ENCODE data around the gene DAAM1.

The DAAM1 gene

DNA sequence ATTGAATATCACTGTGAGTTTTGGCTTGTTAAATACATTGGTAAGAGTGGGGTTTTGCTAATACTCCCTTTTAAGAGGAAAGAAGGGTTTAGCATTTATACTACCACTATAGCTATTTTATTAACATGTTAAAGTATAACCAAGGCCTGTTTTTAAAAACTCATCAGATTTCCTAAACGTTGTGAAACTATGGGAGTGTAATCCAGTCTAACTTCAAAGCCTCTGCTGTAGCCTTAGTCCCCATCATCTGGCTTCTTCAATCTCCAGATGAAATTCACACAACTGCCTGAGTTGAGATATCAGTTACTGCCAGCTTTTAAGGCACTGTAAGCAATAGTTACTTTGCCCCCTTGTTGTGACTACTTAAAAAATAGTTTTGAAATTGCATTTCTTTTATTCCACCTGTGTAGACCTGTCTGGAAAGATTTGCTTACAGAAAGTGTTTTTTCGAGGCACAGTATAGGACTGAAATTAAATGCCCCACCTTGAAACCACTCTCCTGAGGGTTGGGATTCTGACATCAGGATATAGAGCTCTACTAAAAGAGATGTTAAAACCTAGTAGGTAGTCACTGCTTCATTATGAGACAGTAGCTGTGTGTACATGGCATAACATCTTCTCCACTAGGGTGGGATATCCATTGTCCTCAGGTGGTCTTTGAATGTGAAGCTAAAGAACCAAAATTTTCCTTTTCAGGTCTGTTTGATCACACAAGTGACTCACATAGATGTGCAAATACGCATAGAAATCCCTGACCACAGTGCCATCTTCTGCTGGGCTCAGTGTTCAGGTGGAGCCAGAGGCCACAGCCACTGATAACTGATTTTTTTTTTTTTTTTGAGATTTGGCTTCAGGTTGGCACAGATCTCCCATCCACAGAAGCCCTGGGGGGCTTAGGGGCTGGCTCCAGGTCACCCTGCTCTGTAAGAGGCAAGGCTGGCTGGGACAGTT lies 125.5 kb downstream of the DAAM1 start:
- peaks cover 24% of the 10 kb centered on the region for H3K4me1 ChIP-seq
- no peaks in the 10 kb centered on the region for H3K27me3 ChIP-seq (ENCODE audit: control insufficient read depth, insufficient read depth, low read length)
- TF ChIP-seq, protein P1, sequence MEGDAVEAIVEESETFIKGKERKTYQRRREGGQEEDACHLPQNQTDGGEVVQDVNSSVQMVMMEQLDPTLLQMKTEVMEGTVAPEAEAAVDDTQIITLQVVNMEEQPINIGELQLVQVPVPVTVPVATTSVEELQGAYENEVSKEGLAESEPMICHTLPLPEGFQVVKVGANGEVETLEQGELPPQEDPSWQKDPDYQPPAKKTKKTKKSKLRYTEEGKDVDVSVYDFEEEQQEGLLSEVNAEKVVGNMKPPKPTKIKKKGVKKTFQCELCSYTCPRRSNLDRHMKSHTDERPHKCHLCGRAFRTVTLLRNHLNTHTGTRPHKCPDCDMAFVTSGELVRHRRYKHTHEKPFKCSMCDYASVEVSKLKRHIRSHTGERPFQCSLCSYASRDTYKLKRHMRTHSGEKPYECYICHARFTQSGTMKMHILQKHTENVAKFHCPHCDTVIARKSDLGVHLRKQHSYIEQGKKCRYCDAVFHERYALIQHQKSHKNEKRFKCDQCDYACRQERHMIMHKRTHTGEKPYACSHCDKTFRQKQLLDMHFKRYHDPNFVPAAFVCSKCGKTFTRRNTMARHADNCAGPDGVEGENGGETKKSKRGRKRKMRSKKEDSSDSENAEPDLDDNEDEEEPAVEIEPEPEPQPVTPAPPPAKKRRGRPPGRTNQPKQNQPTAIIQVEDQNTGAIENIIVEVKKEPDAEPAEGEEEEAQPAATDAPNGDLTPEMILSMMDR (IDR thresholded peaks at IDR 0.05): no peak
- H3K9ac ChIP-seq: no peak overlapping the region
- peaks cover 16% of the 10 kb centered on the region for H3K79me2 ChIP-seq
- H3K9me3 ChIP-seq (ENCODE audit: control insufficient read depth, low read length): no peaks in the 10 kb centered on the region
- no peak overlapping the region for H3K4me2 ChIP-seq (ENCODE audit: low read length)
- H2AFZ ChIP-seq: no peak overlapping the region
- no peaks in the 10 kb centered on the region for H3K36me3 ChIP-seq (ENCODE audit: control insufficient read depth, insufficient read depth, low read length)
- no peak overlapping the region for H3K27ac ChIP-seq
- no peak overlapping the region for H3K4me3 ChIP-seq (ENCODE audit: low read depth, low read length)

DNA sequence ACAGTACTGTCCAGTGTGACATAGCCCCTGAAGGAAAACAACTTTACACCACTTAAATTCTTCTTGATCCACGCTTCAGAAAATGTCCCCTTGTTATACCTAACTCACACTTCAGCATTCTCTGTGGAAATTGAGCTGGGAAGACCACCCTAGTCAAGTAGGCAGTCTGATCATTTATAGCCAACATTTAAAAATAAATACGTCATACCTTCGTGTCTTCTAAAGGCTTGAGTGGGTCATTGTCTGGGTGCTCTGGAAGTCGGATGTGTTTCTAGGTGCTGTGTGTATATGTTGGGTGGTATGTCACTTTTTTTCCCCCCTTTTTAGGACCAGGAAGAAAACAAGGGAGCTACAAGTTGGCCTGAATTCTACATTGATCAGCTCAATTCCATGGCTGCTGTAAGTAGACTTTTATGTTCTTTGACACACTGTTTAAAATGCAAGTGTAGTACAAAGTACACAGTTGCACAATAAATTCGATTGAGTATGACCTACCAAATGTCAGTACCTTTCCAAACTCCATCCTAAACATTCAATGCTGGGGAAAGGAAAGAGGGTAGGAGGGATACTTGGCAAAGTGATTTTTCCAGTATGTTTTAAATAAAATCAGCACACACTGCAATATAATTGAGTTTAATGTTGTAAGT lies 126.6 kb downstream of the DAAM1 start:
- Histone ChIP-seq H3K79me2 (peaks cover 16% of the 10 kb centered on the region), H3K4me2 (ENCODE audit: low read length) (no peak overlapping the region), H3K27me3 (ENCODE audit: control insufficient read depth, insufficient read depth, low read length) (no peaks in the 10 kb centered on the region), H3K4me1 (peaks cover 24% of the 10 kb centered on the region), H3K9me3 (ENCODE audit: control insufficient read depth, low read length) (no peaks in the 10 kb centered on the region), H3K9ac (no peak overlapping the region), H3K36me3 (ENCODE audit: control insufficient read depth, insufficient read depth, low read length) (no peaks in the 10 kb centered on the region), H3K4me3 (ENCODE audit: low read depth, low read length) (no peak overlapping the region), H2AFZ (no peak overlapping the region), H3K27ac (no peak overlapping the region)
- TF ChIP-seq, protein P1 (IDR thresholded peaks at IDR 0.05): no peak

DNA sequence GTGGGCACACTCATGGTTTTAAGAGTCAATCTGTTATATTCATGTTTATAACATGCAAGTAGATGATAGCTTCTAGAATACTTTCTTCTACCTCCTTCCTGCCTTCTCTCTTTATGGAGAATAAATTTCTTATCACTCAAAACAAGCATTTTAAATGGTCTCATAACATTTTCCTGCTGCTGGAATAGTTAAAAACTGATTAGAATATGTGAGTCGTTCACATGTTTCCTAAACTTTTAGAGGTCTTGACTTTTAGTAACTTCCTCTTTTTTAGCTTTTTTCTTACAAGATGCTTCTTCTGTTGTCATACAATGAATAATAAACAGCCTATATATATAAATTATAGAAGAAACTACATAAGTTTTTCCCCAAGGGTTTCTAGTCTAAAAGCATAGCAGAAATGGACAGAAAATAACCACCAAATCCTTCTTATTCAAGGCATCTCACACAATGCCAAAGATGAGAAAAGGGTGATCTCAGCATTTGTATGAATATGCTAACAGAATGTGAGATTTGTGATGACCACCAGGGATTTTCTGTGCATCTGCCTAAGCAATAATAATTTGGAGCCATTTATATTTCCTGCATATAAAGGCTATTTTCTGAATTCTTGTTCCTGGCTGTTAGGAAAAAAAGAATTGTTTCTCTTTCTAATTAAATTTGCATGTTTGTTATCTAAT lies 127.8 kb downstream of the DAAM1 start:
- Histone ChIP-seq H3K9ac (no peak overlapping the region), H3K4me3 (ENCODE audit: low read depth, low read length) (no peak overlapping the region), H3K27me3 (ENCODE audit: control insufficient read depth, insufficient read depth, low read length) (no peaks in the 10 kb centered on the region), H3K27ac (no peak overlapping the region), H3K9me3 (ENCODE audit: control insufficient read depth, low read length) (no peaks in the 10 kb centered on the region), H2AFZ (no peak overlapping the region), H3K79me2 (peaks cover 14% of the 10 kb centered on the region), H3K4me1 (peaks cover 31% of the 10 kb centered on the region), H3K36me3 (ENCODE audit: control insufficient read depth, insufficient read depth, low read length) (no peaks in the 10 kb centered on the region), H3K4me2 (ENCODE audit: low read length) (no peak overlapping the region)
- TF ChIP-seq, protein P1 (IDR thresholded peaks at IDR 0.05): no peak

DNA sequence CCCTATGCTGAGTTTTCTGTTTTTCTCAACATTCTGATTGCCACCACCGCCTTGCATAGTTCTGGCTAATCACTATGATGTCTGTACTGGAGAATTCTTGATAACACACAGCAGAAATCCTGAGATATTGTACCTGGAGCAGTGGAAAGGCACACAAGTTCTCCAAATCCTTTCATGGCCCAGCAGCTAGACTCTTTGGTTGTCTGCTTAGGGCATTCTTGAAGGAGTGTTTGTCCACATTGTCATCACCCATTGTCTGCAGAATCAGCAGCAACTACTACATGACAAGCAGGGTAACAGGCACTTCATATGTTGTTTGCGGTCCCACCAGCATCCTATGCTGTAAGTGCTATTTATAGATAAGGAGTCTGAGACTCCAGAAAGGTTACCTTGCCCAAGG lies 128.9 kb downstream of the DAAM1 start:
- H3K27ac ChIP-seq: no peak overlapping the region
- TF ChIP-seq, protein P1 (IDR thresholded peaks at IDR 0.05): no peak
- H3K9me3 ChIP-seq (ENCODE audit: control insufficient read depth, low read length): no peaks in the 10 kb centered on the region
- peaks cover 37% of the 10 kb centered on the region for H3K4me1 ChIP-seq
- H3K4me3 ChIP-seq (ENCODE audit: low read depth, low read length): no peak overlapping the region
- no peaks in the 10 kb centered on the region for H3K27me3 ChIP-seq (ENCODE audit: control insufficient read depth, insufficient read depth, low read length)
- peaks cover 10% of the 10 kb centered on the region for H3K79me2 ChIP-seq
- H3K36me3 ChIP-seq (ENCODE audit: control insufficient read depth, insufficient read depth, low read length): no peaks in the 10 kb centered on the region
- no peak overlapping the region for H2AFZ ChIP-seq
- H3K9ac ChIP-seq: no peak overlapping the region
- no peak overlapping the region for H3K4me2 ChIP-seq (ENCODE audit: low read length)
